Kidney epithelial cell (primary cell): Measurements from ENCODE around the gene DIP2C. TPM values are rescaled to one million over a fixed set of nuclear protein-coding genes. Genes with fewer than 3 reads are reported as not detected.

Source experiments
- DNase-seq: peaks from one replicate; pipeline ENCODE4 v3.0.0-alpha.2; 2010; ENCODE audit warnings: low read depth
- H3K27me3 ChIP-seq: 2 replicates; pipeline ENCODE4 v1.6.0; 2011; ENCODE audit warnings: low read length; ENCODE audit not compliant: control insufficient read depth, insufficient read depth
- H3K36me3 ChIP-seq: 2 replicates; pipeline ENCODE4 v1.5.1; 2011; ENCODE audit warnings: low read length; ENCODE audit not compliant: control insufficient read depth, insufficient read depth
- H3K4me3 ChIP-seq: 2 replicates; pipeline ENCODE4 v1.5.1; 2011; ENCODE audit warnings: low read depth, mild to moderate bottlenecking, control low read depth, low read length
- total RNA-seq: library from RNA; depleted of rRNA; stranded (reverse); fragments of >200 nt; gene quantifications from 2 replicates; pipeline ENCODE4 v1.2.3, GENCODE V29; 2015
- TF ChIP-seq, protein P1 (sequence below): IDR thresholded peaks from 2 replicates; pipeline ENCODE4 v1.5.1; 2011; ENCODE audit warnings: mild to moderate bottlenecking, moderate library complexity, low read length, control low read depth, inconsistent platforms; ENCODE audit not compliant: insufficient read depth, poor library complexity, severe bottlenecking

DIP2C gene
- total RNA-seq, 1 donor from 2014 or later: 19.2 TPM

DNA sequence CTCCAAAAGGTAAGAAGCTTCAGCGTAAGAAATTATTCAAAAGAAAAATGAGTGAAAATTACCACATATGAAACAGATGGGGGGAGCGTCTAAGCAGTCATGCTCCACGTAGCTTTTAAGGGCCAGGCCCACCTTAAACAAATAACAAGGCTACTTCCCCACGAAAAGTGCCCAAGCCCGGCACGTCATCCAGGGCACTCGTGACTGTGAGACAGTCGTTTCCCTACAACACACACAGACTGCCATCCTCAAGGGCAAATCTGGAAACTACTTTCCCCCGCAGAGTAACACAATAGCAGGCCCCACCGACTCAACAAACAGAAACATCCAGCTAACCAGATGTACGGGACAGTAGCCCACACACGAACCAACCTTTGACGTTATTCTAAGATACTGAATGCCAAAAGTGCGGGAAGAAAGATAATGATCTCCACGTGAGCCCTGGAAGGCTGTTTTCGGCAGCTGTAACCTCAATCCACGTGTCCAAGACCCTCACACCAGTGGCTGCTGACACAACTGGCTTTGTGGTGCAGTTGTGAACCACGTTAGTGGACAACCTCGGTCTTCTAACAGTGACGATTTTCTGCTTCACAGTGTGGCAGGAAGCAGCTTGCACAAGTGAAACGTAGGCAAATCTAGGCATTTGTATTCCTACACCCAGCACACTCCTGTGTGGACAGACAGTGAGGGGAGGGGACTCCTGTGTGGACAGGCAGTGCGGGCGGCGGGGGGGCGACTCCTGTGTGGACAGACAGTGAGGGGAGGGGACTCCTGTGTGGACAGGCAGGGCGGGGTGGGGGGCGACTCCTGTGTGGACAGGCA is 302.5 kb downstream of the DIP2C start:
- no peak for DNase-seq
- TF ChIP-seq, protein P1, sequence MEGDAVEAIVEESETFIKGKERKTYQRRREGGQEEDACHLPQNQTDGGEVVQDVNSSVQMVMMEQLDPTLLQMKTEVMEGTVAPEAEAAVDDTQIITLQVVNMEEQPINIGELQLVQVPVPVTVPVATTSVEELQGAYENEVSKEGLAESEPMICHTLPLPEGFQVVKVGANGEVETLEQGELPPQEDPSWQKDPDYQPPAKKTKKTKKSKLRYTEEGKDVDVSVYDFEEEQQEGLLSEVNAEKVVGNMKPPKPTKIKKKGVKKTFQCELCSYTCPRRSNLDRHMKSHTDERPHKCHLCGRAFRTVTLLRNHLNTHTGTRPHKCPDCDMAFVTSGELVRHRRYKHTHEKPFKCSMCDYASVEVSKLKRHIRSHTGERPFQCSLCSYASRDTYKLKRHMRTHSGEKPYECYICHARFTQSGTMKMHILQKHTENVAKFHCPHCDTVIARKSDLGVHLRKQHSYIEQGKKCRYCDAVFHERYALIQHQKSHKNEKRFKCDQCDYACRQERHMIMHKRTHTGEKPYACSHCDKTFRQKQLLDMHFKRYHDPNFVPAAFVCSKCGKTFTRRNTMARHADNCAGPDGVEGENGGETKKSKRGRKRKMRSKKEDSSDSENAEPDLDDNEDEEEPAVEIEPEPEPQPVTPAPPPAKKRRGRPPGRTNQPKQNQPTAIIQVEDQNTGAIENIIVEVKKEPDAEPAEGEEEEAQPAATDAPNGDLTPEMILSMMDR: no peak
- H3K27me3 ChIP-seq: no peaks in the 10 kb centered on the region
- H3K4me3 ChIP-seq: no peak overlapping the region
- peaks cover 1% of the 10 kb centered on the region for H3K36me3 ChIP-seq

DNA sequence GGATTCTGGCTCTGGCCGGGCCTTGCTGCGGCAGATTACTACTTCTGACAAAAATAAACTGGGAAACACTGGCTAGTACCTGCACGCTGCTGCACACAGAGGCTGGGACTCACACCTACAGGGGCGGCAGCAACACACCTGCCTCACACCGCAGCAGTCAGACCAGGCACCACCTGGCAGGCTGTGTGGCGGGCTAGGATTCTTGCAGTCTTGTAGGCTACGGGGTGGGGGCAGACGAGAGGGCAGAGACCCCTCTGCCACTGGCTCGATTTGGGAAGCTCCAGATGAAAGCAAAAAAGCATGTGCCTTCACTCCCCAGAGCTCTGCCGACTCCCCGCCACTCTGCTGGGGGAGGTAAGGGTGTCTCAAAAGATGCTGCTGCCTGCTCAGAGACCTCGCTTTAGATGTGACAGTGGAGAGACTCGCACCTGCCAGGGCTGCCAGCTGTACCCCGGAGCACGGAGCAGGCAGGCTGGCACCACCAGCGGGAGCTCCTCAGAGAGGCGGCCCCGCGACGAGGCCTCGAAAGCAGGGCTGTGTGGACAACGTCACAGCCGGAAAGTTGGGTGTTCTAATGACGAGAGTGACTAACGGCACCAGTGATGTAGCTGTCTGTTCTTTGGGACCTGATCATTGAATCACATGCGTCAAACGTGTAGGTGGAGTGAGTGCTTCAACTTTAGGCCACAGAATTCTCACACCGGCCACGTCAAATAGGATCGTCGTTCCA is 303.7 kb downstream of the DIP2C start:
- no peak for DNase-seq
- Histone ChIP-seq H3K27me3 (no peaks in the 10 kb centered on the region), H3K36me3 (peaks cover 1% of the 10 kb centered on the region), H3K4me3 (no peak overlapping the region)
- TF ChIP-seq, protein P1: no peak

DNA sequence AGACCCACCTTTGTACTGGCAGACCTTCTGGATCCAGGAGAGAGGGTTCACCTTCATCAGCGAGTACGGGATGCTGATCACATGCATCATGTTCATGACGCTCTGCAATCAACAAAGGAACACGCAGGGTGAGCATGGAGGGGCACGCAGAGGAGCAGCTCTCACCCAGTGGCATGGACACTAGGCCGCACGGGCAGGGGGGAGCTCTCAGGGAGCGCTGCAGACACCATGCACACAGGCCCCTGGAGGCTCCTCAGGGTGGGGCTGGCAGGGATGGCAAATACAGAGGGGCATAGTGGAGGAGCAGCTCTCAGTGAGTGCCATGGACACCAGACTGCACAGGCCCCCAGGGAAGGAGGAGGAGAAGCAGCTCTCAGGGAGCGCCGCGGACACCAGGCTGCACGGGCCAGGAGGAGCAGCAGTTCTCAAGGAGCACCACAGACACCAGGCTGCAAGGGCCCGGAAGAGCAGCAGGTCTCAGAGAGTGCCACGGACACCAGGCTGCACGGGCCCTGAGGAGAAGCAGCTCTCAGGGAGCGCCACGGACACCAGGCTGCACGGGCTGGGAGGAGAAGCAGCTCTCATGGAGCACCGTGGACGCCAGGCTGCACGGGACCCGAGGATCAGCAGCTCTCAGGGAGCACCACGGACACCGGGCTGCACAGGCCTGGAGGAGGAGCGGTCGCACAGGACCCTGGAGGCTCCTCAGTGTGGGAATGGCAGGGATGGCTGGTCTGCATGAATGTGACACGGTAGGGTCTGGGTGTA is 304.7 kb downstream of the DIP2C start:
- TF ChIP-seq, protein P1: no peak
- DNase-seq: no peak
- no peak overlapping the region for H3K4me3 ChIP-seq
- no peaks in the 10 kb centered on the region for H3K36me3 ChIP-seq
- H3K27me3 ChIP-seq: no peaks in the 10 kb centered on the region

DNA sequence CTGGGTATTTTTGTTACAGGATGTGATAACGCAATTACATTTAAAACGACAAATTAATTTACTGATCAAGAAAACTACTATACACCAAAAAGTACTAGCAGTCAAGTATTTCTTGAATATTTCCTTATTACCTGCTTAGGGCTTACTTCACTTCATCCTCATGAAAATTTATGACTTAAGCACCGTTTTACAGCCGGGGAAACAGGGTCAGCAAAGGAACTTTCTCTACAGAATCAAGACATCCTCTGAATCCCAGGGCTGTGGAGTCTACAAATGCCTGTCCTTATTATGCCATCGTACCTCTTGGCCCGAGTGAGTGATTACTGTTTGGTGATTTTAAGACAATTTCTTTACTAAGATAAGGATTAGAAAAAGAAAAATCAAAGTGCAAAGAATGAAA is 305.9 kb downstream of the DIP2C start:
- Histone ChIP-seq H3K36me3 (no peaks in the 10 kb centered on the region), H3K4me3 (no peak overlapping the region), H3K27me3 (no peaks in the 10 kb centered on the region)
- TF ChIP-seq, protein P1: no peak
- DNase-seq: no peak

DNA sequence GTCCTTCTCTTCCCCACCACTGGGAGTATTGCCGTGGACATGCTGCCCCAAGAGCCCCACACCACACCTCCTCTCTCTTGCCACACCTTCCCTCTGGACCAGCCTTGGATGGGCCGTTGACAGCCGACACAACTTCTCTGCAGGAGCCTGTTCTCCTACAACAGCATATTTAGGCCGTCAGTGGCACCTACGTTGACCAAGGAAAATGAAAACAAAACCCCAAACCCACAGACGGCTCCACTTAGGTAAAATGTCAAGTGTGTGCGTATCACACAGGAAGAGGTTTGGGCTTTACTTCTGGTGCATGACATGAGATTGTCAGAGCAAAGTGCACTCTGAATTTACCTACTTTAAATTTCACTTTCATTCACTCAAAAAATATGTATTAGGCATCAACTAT is 307.7 kb downstream of the DIP2C start:
- H3K27me3 ChIP-seq: no peaks in the 10 kb centered on the region
- no peak overlapping the region for H3K4me3 ChIP-seq
- H3K36me3 ChIP-seq: no peaks in the 10 kb centered on the region
- DNase-seq: no peak
- TF ChIP-seq, protein P1: no peak
